ENCODE results near the gene IKZF1. TPM values are rescaled to one million over a fixed set of nuclear protein-coding genes. Genes with fewer than 3 reads are reported as not detected.

Gene IKZF1
- total RNA-seq, 1 experiment from 2014 or later = 0.57 TPM

GRCh38 chr7:50366311-50366710 is 61.8 kb downstream of the IKZF1 start:
- intact Hi-C loops (cut with micrococcal nuclease) = loop anchor here (1.0 kb wide), 1 partner anchor 247 kb away; no protein-coding TSS in a partner anchor
- ChIA-PET RAD21 (ENCODE audit: low non-redundant PET in 1 of 2, low total read pairs in 2 of 2, uncharacterized antibody in 2 of 2, unreplicated experiment in 2 of 2) (no interaction called here), CTCF (no interaction called here), POLR2A (no interaction called here)
- no peak for ATAC-seq
- Histone ChIP-seq H3K9ac (ENCODE audit: low read length) (no peak overlapping the region), H2AFZ (ENCODE audit: low read depth, low read length, poor library complexity, severe bottlenecking) (no peak overlapping the region), H3K79me2 (ENCODE audit: insufficient read depth, low read length) (no peaks in the 10 kb centered on the region), H3K4me2 (ENCODE audit: low read length) (no peak overlapping the region), H3K4me1 (ENCODE audit: control insufficient read depth in 1 of 2, insufficient read depth in 2 of 2, low read length in 2 of 2) (no peaks in the 10 kb centered on the region), H4K20me1 (ENCODE audit: insufficient read depth) (no peaks in the 10 kb centered on the region), H3K27me3 (ENCODE audit: insufficient read depth, low read length) (0 out of 2 replicates have a peak, but pooled peaks cover 3% of the 10 kb centered on the region), H3K9me3 (ENCODE audit: control insufficient read depth in 1 of 2, insufficient read depth in 1 of 2, low read depth in 1 of 2, low read length in 2 of 2) (peaks cover 0 to 8% of the 10 kb centered on the region in 2 experiments; a peak in 1 of 4 replicates), H3K9me2 (ENCODE audit: insufficient read depth) (no peaks in the 10 kb centered on the region), H3K27ac (ENCODE audit: low read depth, low read length) (no peak overlapping the region), H3K36me3 (ENCODE audit: control insufficient read depth in 1 of 2, insufficient read depth in 2 of 2, low read length in 2 of 2) (no peaks in the 10 kb centered on the region), H3K4me3 (replicated peaks in 1 of 2; ENCODE audit: low read depth in 1 of 2, low read length in 2 of 2) (no peak overlapping the region)
- no TSS peak for BruUV-seq (replicated peaks)
- no peak for TF ChIP-seq ELF1 (IDR thresholded peaks at IDR 0.05; ENCODE audit: borderline replicate concordance, low read depth)
- TF ChIP-seq EGR1 (IDR thresholded peaks at IDR 0.05; ENCODE audit: low read depth) = no peak
- no peak for DNase-seq (ENCODE audit: low read depth, low spot score)

DNA sequence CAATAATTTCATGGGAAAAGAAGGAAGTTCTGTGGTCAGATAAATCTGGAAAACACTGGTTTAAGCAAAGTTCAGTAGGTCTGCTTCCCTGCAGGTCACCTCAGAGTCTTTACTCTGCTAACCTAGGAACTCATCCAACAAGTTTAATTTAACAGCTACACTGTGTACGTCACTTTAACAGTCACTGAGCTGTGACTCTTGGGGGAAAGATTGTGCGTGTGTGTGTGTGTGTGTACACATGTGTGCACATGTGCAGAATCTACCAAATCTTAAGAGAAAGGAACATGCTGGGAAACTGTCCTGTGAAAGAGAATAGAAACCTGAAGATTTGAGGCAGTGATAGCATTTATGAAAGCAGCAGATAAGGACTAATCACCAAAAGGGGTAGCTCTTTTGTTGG is 62.6 kb downstream of the IKZF1 start:
- Histone ChIP-seq H4K20me1 (ENCODE audit: insufficient read depth) (no peaks in the 10 kb centered on the region), H3K27me3 (ENCODE audit: insufficient read depth, low read length) (0 out of 2 replicates have a peak, but pooled peaks cover 3% of the 10 kb centered on the region), H3K4me3 (replicated peaks in 1 of 2; ENCODE audit: low read depth in 1 of 2, low read length in 2 of 2) (no peak overlapping the region), H3K9me3 (ENCODE audit: control insufficient read depth in 1 of 2, insufficient read depth in 1 of 2, low read depth in 1 of 2, low read length in 2 of 2) (peaks cover 0 to 8% of the 10 kb centered on the region in 2 experiments; a peak in 1 of 4 replicates), H3K9me2 (ENCODE audit: insufficient read depth) (no peaks in the 10 kb centered on the region), H2AFZ (ENCODE audit: low read depth, low read length, poor library complexity, severe bottlenecking) (no peak overlapping the region), H3K79me2 (ENCODE audit: insufficient read depth, low read length) (no peaks in the 10 kb centered on the region), H3K9ac (ENCODE audit: low read length) (no peak overlapping the region), H3K4me2 (ENCODE audit: low read length) (no peak overlapping the region), H3K36me3 (ENCODE audit: control insufficient read depth in 1 of 2, insufficient read depth in 2 of 2, low read length in 2 of 2) (no peaks in the 10 kb centered on the region), H3K27ac (ENCODE audit: low read depth, low read length) (no peak overlapping the region), H3K4me1 (ENCODE audit: control insufficient read depth in 1 of 2, insufficient read depth in 2 of 2, low read length in 2 of 2) (no peaks in the 10 kb centered on the region)
- ChIA-PET CTCF (interaction anchor here (1.2 kb wide), 1 partner anchor 161 kb away, joined by 3 read pairs; no protein-coding TSS in a partner anchor), POLR2A (no interaction called here), RAD21 (ENCODE audit: low non-redundant PET in 1 of 2, low total read pairs in 2 of 2, uncharacterized antibody in 2 of 2, unreplicated experiment in 2 of 2) (no interaction called here)
- intact Hi-C loops (cut with micrococcal nuclease) = no loop called here
- no TSS peak for BruUV-seq (replicated peaks)
- ATAC-seq = no peak
- no peak for TF ChIP-seq SIN3A (IDR thresholded peaks at IDR 0.05; ENCODE audit: low read depth)
- no peak for TF ChIP-seq EGR1 (IDR thresholded peaks at IDR 0.05; ENCODE audit: low read depth)
- TF ChIP-seq SP1 (IDR thresholded peaks at IDR 0.05; ENCODE audit: low read depth) = no peak
- TF ChIP-seq POLR2A (IDR thresholded peaks at IDR 0.05; ENCODE audit: borderline replicate concordance, extremely low read depth, insufficient read depth, insufficient read length) = no peak
- no peak for TF ChIP-seq JUND (IDR thresholded peaks at IDR 0.05)
- TF ChIP-seq, protein P1, sequence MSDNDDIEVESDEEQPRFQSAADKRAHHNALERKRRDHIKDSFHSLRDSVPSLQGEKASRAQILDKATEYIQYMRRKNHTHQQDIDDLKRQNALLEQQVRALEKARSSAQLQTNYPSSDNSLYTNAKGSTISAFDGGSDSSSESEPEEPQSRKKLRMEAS (IDR thresholded peaks at IDR 0.05) = no peak
- no peak for TF ChIP-seq RAD21 (IDR thresholded peaks at IDR 0.05; ENCODE audit: low read depth)
- TF ChIP-seq EZH2 (IDR thresholded peaks at IDR 0.05) = no peak
- TF ChIP-seq ZNF274 (IDR thresholded peaks at IDR 0.05; ENCODE audit: low read depth, low read length) = no peak
- no peak for TF ChIP-seq FOSL1 (IDR thresholded peaks at IDR 0.05; ENCODE audit: low read depth)
- TF ChIP-seq REST (IDR thresholded peaks at IDR 0.05; ENCODE audit: low read depth) = no peak
- TF ChIP-seq ELF1 (IDR thresholded peaks at IDR 0.05; ENCODE audit: borderline replicate concordance, low read depth) = no peak
- TF ChIP-seq, protein P2, sequence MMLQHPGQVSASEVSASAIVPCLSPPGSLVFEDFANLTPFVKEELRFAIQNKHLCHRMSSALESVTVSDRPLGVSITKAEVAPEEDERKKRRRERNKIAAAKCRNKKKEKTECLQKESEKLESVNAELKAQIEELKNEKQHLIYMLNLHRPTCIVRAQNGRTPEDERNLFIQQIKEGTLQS (IDR thresholded peaks at IDR 0.05) = no peak
- no peak for TF ChIP-seq POLR2AphosphoS5 (IDR thresholded peaks at IDR 0.05; ENCODE audit: low read depth, low read length)
- no peak for TF ChIP-seq SRF (IDR thresholded peaks at IDR 0.05; ENCODE audit: low read depth)
- TF ChIP-seq EZH2phosphoT487 (IDR thresholded peaks at IDR 0.05; ENCODE audit: borderline replicate concordance) = no peak
- no peak for TF ChIP-seq CEBPB (IDR thresholded peaks at IDR 0.05; ENCODE audit: low read depth)
- DNase-seq (ENCODE audit: low read depth, low spot score) = no peak
